Heart left ventricle (tissue), 13 donors: ENCODE measurements around the gene SDSL.

Source experiments
- POLR2A ChIP-seq, 2 donors: fragments of 450-650 bp; IDR thresholded peaks; one replicate each; pipeline ENCODE4 v1.6.1; 2017; ENCODE audit warnings: antibody characterized with exemption in 2 of 2, mild to moderate bottlenecking in 2 of 2, moderate library complexity in 2 of 2
- TF ChIP-seq, protein P1 (sequence below), 12 donors: fragments of 200-600 bp; sonication (generic) in 4 of 12; IDR thresholded peaks; one replicate each; pipeline versions ENCODE4 v1.5.0 to v1.8.0; 2018 to 2022; ENCODE audit warnings: antibody characterized with exemption in 12 of 12, mild to moderate bottlenecking in 5 of 12
- donor health status: ischemic (EF 13 %, LVEDD 7.1; RV severe dilation, severe dysfunction).
- donor health status: DM: no; HTN: yes; CAD: no.
- donor health status: DM: no; HTN: no; CAD: no.
- donor health status: ischemic (EF 25% LVEDD 6.9; RV normal size, moderate dysfunction).
- donor health status: ischemic (EF 25% LVEDD 5.7; RV mildly dilated, moderate dysfunction).
- donor health status: ischemic (EF 35%, LVEDD 5.7; RV mildly dilated, moderate dysfunction).
- donor health status: nonischemic (EF 11% LVEDD 7.7; RV severe dilation, severe dysfunction).
- donor health status: DM: yes; HTN: yes; CAD: no.
- donor health status: PGD.
- donor health status: ischemic (EF 29% LVEDD 5.4; RV normal size, mild dysfunction).
- donor health status: nonischemic (EF 23%, LVEDD 6.1; RV moderate dilation, normal function).

DNA sequence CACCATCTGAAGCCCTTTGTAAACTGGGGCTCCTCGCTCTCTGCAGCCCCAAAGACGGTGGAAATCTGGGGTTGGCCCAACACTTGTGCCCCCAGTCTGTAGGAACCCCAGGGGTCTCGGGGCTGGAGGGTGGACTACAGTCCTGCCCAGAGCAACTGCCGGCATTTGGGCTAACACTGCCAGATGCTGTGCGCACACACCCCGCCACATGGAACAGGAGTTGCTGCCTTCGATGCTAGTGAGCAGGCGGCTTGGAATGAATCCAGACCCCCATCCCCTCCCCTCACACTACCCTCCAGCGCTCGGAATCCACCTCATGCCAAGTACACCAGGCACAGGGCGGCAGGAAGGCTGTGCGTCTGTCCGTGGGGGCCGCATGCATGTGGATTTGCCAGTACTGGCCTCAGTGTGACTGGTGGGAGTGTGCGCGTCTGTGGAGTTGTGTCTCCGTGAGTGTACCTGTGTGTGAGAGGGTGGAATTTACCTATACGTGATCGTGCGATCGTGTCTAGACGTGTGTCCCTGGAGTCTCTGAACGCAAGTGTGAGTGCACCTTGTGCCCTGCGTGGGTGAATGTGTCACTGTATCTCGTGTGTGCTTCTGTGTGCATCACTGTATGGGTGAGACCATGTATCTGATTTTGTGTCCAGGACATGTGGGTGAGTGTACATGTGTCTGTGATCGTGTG is 44.4 kb downstream of the SDSL start:
- TF ChIP-seq POLR2A (IDR thresholded peaks at IDR 0.05): no peak
- TF ChIP-seq, protein P1, sequence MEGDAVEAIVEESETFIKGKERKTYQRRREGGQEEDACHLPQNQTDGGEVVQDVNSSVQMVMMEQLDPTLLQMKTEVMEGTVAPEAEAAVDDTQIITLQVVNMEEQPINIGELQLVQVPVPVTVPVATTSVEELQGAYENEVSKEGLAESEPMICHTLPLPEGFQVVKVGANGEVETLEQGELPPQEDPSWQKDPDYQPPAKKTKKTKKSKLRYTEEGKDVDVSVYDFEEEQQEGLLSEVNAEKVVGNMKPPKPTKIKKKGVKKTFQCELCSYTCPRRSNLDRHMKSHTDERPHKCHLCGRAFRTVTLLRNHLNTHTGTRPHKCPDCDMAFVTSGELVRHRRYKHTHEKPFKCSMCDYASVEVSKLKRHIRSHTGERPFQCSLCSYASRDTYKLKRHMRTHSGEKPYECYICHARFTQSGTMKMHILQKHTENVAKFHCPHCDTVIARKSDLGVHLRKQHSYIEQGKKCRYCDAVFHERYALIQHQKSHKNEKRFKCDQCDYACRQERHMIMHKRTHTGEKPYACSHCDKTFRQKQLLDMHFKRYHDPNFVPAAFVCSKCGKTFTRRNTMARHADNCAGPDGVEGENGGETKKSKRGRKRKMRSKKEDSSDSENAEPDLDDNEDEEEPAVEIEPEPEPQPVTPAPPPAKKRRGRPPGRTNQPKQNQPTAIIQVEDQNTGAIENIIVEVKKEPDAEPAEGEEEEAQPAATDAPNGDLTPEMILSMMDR (IDR thresholded peaks at IDR 0.05): no peak
